Psoas muscle (tissue), 8 donors: ENCODE measurements around the gene BBC3. TPM values are rescaled to one million over a fixed set of nuclear protein-coding genes. Genes with fewer than 3 reads are reported as not detected.

Source experiments
- ATAC-seq, 4 donors: fragments of 200-7000 bp; cut with Tn5 transposase; one replicate each; pipeline ENCODE4 v1.9.1; 2020; ENCODE audit warnings: moderate library complexity in 3 of 4, mild to moderate bottlenecking in 2 of 4
- DNase-seq, 2 donors: peaks; one replicate each; pipeline ENCODE4 v3.0.0-alpha.2; 2020
- H3K27ac ChIP-seq: fragments of 200-600 bp; one replicate; pipeline ENCODE4 v1.8.0; 2022
- H3K27me3 ChIP-seq, 3 donors: fragments of 200-600 bp in 1 of 3; one replicate each; pipeline versions ENCODE4 v1.6.1 to v1.8.0; 2013 to 2022; ENCODE audit warnings: low read length in 2 of 3, mild to moderate bottlenecking in 2 of 3, moderate library complexity in 1 of 3; ENCODE audit not compliant: insufficient read depth in 3 of 3
- H3K36me3 ChIP-seq, 2 donors: fragments of 200-600 bp in 1 of 2; one replicate each; pipeline versions ENCODE4 v1.6.1 to v1.8.0; 2013 to 2022; ENCODE audit warnings: low read depth in 1 of 2, mild to moderate bottlenecking in 1 of 2, moderate library complexity in 1 of 2; ENCODE audit not compliant: insufficient read depth in 1 of 2
- H3K4me1 ChIP-seq: fragments of 200-600 bp; one replicate; pipeline ENCODE4 v1.8.0; 2022
- H3K4me3 ChIP-seq: fragments of 200-600 bp; one replicate; pipeline ENCODE4 v1.8.0; 2022; ENCODE audit warnings: mild to moderate bottlenecking
- H3K9me3 ChIP-seq: fragments of 200-600 bp; one replicate; pipeline ENCODE4 v1.8.0; 2022
- WGBS, 3 donors: extraction: QIAGEN DNeasy Blood & Tissue Kit; methylation state at CpG; one replicate each; pipeline versions ENCODE4 v1.1.6 to v1.1.7; 2013; 5-methylcytosine and 5-hydroxymethylcytosine counted together
- intact Hi-C, 2 donors: fragments of 100-400 bp; cut with DNase I; formaldehyde crosslinking; loops; one replicate each; pipeline versions ENCODE4 v1.11.0 to v1.14.2; 2022
- polyA plus RNA-seq, 3 donors: library from polyadenylated mRNA; stranded (reverse); fragments of 200-250 nt; gene quantifications; one replicate each; pipeline ENCODE4 v1.2.3, GENCODE V29; 2013
- total RNA-seq, 4 donors: library from RNA; stranded (reverse); fragmentation: NEBNext Ultra II Directional in 2 of 4; extraction: Animal tissue kit (Norgen Biotek cat#: 25700) in 2 of 4; gene quantifications; one replicate each; pipeline versions ENCODE4 v1.2.1 to v1.2.4, GENCODE V29; 2021 to 2023
- TF ChIP-seq, protein P1 (sequence below): fragments of 200-600 bp; IDR thresholded peaks from one replicate; pipeline ENCODE4 v1.8.0; 2022; ENCODE audit warnings: antibody characterized with exemption
- donor health status: healthy with polysubstance abuse.
- donor health status: DM: no; HTN: no; CAD: no; lungs with moderate emphysema.
- donor health status: Bipolar disorder and iron deficiency.
- donor health status: healthy.
- donor health status: DM: yes; HTN: yes; CAD: no.
- donor health status: DM: no; HTN: no; CAD: no.
- donor health status: DM: no; HTN: no; CAD: no.
- donor health status: DM: yes; HTN: yes; CAD: no.

The BBC3 gene
- total and polyA plus RNA-seq, 7 donors: 2.7 to 32.5 (median 3.0) TPM

DNA sequence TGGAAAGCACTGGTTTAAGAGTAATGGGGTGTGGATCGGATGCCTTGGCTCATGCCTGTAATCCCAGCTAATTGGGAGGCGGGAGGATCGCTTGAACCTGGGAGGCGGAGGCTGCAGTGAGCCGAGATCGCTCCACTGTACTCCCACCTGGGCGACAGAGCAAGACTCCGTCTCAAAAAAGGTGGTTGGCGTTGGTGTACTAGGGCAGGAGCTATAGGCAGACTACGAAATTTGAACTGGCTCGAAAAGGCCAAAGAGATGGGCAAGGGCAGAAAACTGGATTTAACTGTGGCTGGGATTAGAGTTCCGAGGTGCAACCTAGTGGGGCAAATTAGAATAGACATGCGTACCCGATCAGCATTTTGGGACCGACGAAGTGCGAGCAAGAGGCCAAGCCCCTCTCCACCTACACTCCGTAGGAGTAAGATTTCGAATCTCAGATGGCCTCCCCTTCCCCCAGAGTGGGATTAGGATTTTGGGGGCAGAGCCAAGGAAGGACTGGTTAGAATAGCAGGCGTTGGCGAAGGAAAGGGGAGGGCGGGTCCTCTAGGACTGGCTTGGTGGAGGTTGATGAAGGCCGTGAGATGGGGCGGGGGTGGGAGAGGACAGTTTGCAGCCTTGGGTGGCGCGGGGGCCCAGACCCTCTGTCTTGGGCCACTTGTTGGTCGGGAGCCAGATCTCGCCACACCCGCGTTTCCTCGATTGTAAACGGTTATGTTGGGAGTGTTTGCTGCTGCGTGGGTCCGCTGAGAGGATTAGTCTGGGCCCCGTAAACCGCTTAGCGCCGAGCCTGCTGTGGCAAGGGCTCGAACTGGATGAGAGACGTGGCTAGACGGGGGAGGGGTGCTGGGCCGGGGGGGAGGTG, 41.7 kb upstream of the BBC3 start:
- WGBS, 3 donors: 44 to 62% (median 52%) methylated on average over 39 to 42 of the region's 42 CpGs
- H3K36me3 ChIP-seq: peaks cover 12 to 46% of the 10 kb centered on the region in 2 donors
- no peaks in the 10 kb centered on the region for H3K27me3 ChIP-seq
- ATAC-seq (no peak), DNase-seq (peak in 1 of 2 donors; percentile 60)
- intact Hi-C loops: no loop called here
- peak overlapping the region; percentile 62 for H3K4me3 ChIP-seq
- no peaks in the 10 kb centered on the region for H3K9me3 ChIP-seq
- TF ChIP-seq, protein P1, sequence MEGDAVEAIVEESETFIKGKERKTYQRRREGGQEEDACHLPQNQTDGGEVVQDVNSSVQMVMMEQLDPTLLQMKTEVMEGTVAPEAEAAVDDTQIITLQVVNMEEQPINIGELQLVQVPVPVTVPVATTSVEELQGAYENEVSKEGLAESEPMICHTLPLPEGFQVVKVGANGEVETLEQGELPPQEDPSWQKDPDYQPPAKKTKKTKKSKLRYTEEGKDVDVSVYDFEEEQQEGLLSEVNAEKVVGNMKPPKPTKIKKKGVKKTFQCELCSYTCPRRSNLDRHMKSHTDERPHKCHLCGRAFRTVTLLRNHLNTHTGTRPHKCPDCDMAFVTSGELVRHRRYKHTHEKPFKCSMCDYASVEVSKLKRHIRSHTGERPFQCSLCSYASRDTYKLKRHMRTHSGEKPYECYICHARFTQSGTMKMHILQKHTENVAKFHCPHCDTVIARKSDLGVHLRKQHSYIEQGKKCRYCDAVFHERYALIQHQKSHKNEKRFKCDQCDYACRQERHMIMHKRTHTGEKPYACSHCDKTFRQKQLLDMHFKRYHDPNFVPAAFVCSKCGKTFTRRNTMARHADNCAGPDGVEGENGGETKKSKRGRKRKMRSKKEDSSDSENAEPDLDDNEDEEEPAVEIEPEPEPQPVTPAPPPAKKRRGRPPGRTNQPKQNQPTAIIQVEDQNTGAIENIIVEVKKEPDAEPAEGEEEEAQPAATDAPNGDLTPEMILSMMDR: no peak
- peak overlapping the region; percentile 85 for H3K27ac ChIP-seq
- H3K4me1 ChIP-seq: peaks cover 8% of the 10 kb centered on the region

DNA sequence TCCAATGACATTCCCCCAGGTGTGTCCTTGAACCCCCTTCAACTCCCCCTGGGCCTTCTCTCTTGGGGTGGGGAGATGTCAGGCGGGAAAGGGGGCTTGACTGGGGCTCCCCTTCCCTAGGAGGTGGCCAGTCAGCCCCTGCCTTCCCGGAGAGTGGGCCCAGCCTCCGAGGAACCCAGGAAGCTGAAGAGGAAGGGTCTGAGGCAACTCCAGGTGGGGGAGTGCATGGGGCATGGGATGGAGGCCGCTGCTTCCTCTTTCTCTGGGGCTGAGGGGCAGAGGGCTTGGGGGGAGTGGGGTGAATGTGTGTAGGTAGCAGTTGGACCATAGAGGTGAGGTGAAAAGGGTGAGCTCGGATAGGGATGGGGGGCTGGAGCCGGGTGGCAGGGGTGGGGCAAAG, 41.0 kb upstream of the BBC3 start:
- H3K27ac ChIP-seq: no peak overlapping the region
- DNase-seq (no peak), ATAC-seq (no peak)
- TF ChIP-seq, protein P1: no peak
- H3K4me1 ChIP-seq: peaks cover 12% of the 10 kb centered on the region
- intact Hi-C loops: no loop called here
- no peaks in the 10 kb centered on the region for H3K9me3 ChIP-seq
- H3K4me3 ChIP-seq: no peak overlapping the region
- WGBS, 3 donors: 65 to 82% (median 75%) methylated on average over 6 of the region's 6 CpGs
- H3K27me3 ChIP-seq: no peaks in the 10 kb centered on the region
- H3K36me3 ChIP-seq: peaks cover 12 to 48% of the 10 kb centered on the region in 2 donors

DNA sequence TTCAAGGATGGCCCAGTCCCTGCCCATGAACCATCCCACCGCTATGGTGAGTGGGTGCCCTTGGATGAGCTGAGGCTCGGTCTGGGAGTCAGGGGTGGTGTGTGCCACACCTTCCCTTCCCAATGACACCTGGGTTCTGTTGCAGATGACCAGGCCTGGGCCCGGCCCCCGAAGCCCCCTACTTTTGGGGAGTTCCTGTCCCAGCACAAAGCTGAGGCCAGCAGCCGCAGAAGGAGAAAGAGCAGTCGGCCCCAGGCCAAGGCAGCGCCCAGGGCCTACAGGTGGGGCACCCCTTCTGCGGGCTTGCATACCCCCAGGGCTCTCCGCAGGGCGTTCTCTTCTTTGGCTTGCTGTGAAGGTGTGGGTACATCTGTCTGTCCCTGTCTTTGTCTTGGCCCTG, 39.4 kb upstream of the BBC3 start:
- no peak overlapping the region for H3K27ac ChIP-seq
- H3K36me3 ChIP-seq: peaks cover 13 to 61% of the 10 kb centered on the region in 2 donors
- ATAC-seq (no peak), DNase-seq (no peak)
- no peak overlapping the region for H3K4me3 ChIP-seq
- TF ChIP-seq, protein P1: no peak
- intact Hi-C loops: no loop called here
- WGBS, 3 donors: 89 to 96% (median 92%) methylated on average over 6 to 10 of the region's 10 CpGs
- H3K27me3 ChIP-seq: no peaks in the 10 kb centered on the region
- H3K4me1 ChIP-seq: peaks cover 8% of the 10 kb centered on the region
- H3K9me3 ChIP-seq: no peaks in the 10 kb centered on the region

DNA sequence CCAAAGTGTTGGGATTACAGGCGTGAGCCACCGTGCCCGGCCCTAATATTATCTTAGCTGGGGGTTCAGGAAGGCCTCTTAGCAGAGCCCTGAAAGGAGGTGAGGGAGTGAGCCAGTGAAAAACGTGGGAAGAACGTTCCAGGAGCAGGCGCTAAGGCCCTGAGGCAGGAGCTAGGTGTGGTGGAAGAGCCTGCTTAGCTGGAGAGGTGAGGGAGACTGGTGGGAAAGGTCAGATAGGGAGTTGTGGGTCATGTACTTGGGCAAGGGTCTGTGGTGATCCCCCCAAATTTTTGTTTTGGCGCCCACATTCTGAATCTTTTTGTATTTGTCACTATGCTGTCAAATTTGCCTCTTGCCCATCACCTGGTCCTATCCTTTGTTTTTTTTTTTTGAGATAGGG, 38.6 kb upstream of the BBC3 start:
- ATAC-seq (no peak), DNase-seq (no peak)
- no peak overlapping the region for H3K4me3 ChIP-seq
- H3K27me3 ChIP-seq: no peaks in the 10 kb centered on the region
- no peaks in the 10 kb centered on the region for H3K9me3 ChIP-seq
- TF ChIP-seq, protein P1: no peak
- 90 to 91% (median 91%) methylated on average over 7 of the region's 7 CpGs for WGBS, 3 donors
- H3K27ac ChIP-seq: no peak overlapping the region
- peaks cover 8% of the 10 kb centered on the region for H3K4me1 ChIP-seq
- intact Hi-C loops: no loop called here
- peaks cover 17 to 65% of the 10 kb centered on the region in 2 donors for H3K36me3 ChIP-seq
